ENCODE measurements around the gene RIMBP3C.
"Not testable (repeated sequence)": the region's sequence is repeated elsewhere in the genome, so short reads cannot be mapped to it uniquely, and the experiment has no call there.

RIMBP3C gene

GRCh38 chr22:21526705-21527500, 24.4 kb downstream of the RIMBP3C start:
- not testable (repeated sequence) for DNase-seq

- not testable (repeated sequence) for DNase-seq
Measured at GRCh38 chr22:21516970-21517764, 34.1 kb downstream of the RIMBP3C start.

GRCh38 chr22:21516522-21516921, 34.7 kb downstream of the RIMBP3C start:
- not testable (repeated sequence) for DNase-seq

- not testable (repeated sequence) for DNase-seq
Measured at GRCh38 chr22:21515234-21515633, 36.0 kb downstream of the RIMBP3C start.

- DNase-seq, result not testable (repeated sequence)
Measured at GRCh38 chr22:21514117-21514516, 37.1 kb downstream of the RIMBP3C start.

- DNase-seq, result not testable (repeated sequence)
Measured at GRCh38 chr22:21512022-21512421, 39.2 kb downstream of the RIMBP3C start.

GRCh38 chr22:21510397-21510796, 40.9 kb downstream of the RIMBP3C start:
- not testable (repeated sequence) for DNase-seq

GRCh38 chr22:21499623-21500506, 51.4 kb downstream of the RIMBP3C start:
- DNase-seq, result not testable (repeated sequence)

- DNase-seq, result not testable (repeated sequence)
Measured at GRCh38 chr22:21498489-21498888, 52.8 kb downstream of the RIMBP3C start.

- not testable (repeated sequence) for DNase-seq
Measured at GRCh38 chr22:21497984-21498383, 53.3 kb downstream of the RIMBP3C start.
